ENCODE measurements around the gene REG4. TPM values are rescaled to one million over a fixed set of nuclear protein-coding genes. Genes with fewer than 3 reads are reported as not detected.

Gene REG4
- total and polyA plus RNA-seq, 7 donors, result 10.4 to 80.8 (median 13.2) TPM; not detected in 4

DNA sequence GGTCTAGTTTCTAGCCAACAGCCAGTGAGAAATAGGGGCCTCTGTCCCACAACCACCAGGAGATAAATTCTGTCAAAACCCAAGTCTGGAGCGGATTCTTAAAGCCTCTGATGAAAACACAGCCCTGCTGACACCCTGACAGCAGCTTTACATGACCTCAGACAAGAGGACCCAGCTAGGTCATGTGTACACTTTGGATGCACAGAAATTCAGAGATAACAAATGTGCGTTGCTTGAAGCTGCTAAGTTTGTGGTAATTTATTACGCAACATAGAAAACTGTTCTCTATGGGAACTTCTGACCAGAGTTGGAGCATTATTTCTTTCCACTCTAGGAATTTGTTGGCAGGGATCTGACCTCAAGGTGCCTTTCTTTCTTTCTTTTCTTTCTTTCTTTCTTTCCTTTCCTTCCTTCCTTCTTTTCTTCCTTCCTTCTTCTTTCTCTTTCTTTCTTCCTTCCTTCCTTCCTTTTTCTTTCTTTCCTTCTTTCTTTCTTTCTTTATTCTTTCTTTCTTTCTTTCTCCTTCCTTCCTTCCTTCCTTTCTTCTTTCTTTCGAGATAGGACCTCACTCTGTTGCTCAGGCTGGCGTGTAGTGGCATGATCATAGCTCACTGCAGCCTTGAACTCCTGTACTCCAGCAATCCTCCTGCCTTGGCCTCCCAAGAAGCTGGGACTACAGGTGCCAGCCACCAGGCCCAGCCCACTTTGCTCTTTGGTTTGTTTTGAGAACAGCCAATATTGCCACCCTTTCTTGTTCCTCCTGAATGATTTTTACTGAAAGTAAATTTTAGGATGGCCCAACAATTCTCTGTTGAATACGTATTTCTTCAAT is 27.7 kb downstream of the REG4 start:
- Histone ChIP-seq H3K27ac (peak overlapping the region in 1 of 4 donors; percentile 20), H3K4me3 (no peak overlapping the region), H3K27me3 (no peaks in the 10 kb centered on the region), H3K9me3 (no peaks in the 10 kb centered on the region), H3K4me1 (peaks cover 0 to 33% (median 20%) of the 10 kb centered on the region in 4 donors), H3K36me3 (no peaks in the 10 kb centered on the region)
- no peak for DNase-seq
- 70 to 75% methylated on average over 6 of the region's 6 CpGs for WGBS, 2 donors
- intact Hi-C loops (cut with DNase I), result no loop called here
- TF ChIP-seq, protein P1, sequence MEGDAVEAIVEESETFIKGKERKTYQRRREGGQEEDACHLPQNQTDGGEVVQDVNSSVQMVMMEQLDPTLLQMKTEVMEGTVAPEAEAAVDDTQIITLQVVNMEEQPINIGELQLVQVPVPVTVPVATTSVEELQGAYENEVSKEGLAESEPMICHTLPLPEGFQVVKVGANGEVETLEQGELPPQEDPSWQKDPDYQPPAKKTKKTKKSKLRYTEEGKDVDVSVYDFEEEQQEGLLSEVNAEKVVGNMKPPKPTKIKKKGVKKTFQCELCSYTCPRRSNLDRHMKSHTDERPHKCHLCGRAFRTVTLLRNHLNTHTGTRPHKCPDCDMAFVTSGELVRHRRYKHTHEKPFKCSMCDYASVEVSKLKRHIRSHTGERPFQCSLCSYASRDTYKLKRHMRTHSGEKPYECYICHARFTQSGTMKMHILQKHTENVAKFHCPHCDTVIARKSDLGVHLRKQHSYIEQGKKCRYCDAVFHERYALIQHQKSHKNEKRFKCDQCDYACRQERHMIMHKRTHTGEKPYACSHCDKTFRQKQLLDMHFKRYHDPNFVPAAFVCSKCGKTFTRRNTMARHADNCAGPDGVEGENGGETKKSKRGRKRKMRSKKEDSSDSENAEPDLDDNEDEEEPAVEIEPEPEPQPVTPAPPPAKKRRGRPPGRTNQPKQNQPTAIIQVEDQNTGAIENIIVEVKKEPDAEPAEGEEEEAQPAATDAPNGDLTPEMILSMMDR (IDR thresholded peaks at IDR 0.05), result no peak
- TF ChIP-seq POLR2A (IDR thresholded peaks at IDR 0.05) (no peak), EP300 (IDR thresholded peaks at IDR 0.05) (no peak), POLR2AphosphoS5 (IDR thresholded peaks at IDR 0.05) (no peak)

- Histone ChIP-seq H3K36me3 (no peaks in the 10 kb centered on the region), H3K4me1 (peaks cover 0 to 31% (median 19%) of the 10 kb centered on the region in 4 donors), H3K27me3 (no peaks in the 10 kb centered on the region), H3K4me3 (no peak overlapping the region), H3K9me3 (no peaks in the 10 kb centered on the region), H3K27ac (no peak overlapping the region)
- DNase-seq, result no peak
- intact Hi-C loops (cut with DNase I), result no loop called here
- TF ChIP-seq POLR2AphosphoS5 (IDR thresholded peaks at IDR 0.05) (no peak), POLR2A (IDR thresholded peaks at IDR 0.05) (no peak), EP300 (IDR thresholded peaks at IDR 0.05) (no peak)
- TF ChIP-seq, protein P1 (IDR thresholded peaks at IDR 0.05), result no peak
- WGBS, 2 donors, result 46 to 69% methylated on average over 7 of the region's 7 CpGs
These were observed 28.5 kb downstream of the REG4 start for GRCh38 chr1:119782631-119783325.

DNA sequence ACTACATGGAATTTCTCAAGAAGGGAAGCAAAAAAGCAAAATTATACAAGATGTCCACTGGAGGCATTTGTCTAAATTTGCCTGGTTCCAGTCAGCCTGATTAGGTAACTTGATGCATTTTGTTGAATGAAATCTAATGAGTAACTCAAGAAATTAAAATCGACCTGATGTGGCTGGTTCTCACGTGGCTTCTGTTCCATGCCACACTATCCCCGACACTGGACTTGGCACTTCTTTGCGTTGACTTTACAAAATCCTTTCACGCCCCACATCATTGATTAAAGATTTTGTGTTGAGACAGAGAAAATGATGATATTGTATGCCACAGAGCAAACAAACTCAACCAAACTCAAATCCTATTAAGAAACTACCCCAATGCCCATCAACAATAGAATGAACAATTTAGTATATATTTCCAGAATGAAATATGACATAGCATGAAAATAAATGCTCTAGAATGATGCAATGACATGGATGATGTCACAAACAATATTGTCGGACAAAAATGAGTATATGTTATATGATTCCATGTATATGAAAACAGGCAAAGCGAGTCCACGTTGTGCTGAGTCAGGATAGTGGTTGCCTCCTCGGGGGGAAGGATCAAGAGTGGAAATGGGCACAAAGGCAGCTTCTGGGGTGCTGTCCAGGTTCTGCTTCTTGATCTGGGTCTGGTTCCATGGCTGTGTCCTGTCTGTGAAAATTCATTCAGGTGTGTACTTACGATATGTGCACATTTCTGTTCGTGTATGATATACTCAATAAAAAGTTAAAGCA is 29.6 kb downstream of the REG4 start:
- Histone ChIP-seq H3K36me3 (no peaks in the 10 kb centered on the region), H3K9me3 (no peaks in the 10 kb centered on the region), H3K4me3 (no peak overlapping the region), H3K27me3 (no peaks in the 10 kb centered on the region), H3K27ac (no peak overlapping the region), H3K4me1 (peaks cover 0 to 29% (median 17%) of the 10 kb centered on the region in 4 donors)
- intact Hi-C loops (cut with DNase I), result no loop called here
- no peak for DNase-seq
- 87 to 95% methylated on average over 11 of the region's 11 CpGs for WGBS, 2 donors
- TF ChIP-seq, protein P1 (IDR thresholded peaks at IDR 0.05), result no peak
- TF ChIP-seq POLR2A (IDR thresholded peaks at IDR 0.05), result no peak

DNA sequence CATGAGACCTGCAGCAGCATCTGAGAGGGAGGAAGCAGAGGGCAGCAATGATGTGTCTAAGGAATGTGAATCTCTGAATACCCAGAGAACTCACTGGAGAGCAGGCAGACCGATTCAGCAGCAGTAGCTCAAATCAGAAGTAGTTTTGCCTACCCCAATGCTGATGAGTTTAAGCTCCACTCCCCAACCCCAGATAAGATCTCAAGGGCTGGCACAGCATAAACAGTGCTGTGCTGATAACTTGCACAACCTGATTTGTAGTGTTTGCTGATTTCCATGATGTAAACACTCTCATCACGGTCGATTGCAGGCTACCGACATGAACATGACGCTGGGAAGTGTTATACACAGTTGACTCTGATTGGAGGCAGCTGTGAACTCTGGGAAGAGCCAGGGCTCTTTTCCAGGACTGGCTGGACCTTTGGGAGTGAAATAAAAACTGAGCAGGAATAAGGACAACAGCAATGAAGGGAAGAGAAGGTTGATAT is 31.3 kb downstream of the REG4 start:
- TF ChIP-seq, protein P1 (IDR thresholded peaks at IDR 0.05), result no peak
- TF ChIP-seq POLR2AphosphoS5 (IDR thresholded peaks at IDR 0.05) (peak; percentile 10 to 54 (median 38)), POLR2A (IDR thresholded peaks at IDR 0.05) (no peak), EP300 (IDR thresholded peaks at IDR 0.05) (no peak)
- H3K4me3 ChIP-seq, result peak overlapping the region in 1 of 4 donors; percentile 10
- H3K27me3 ChIP-seq, result no peaks in the 10 kb centered on the region
- H3K4me1 ChIP-seq, result peaks cover 0 to 26% (median 17%) of the 10 kb centered on the region in 4 donors
- peak overlapping the region; percentile 8 to 46 (median 30) for H3K27ac ChIP-seq
- peak; percentile 78 for DNase-seq
- intact Hi-C loops (cut with DNase I), result no loop called here
- WGBS, 2 donors, result 9 to 46% methylated on average over 5 of the region's 5 CpGs
- H3K9me3 ChIP-seq, result no peaks in the 10 kb centered on the region
- no peaks in the 10 kb centered on the region for H3K36me3 ChIP-seq

Data from sigmoid colon (tissue), 7 donors.